OCI-LY1 (cell line): Measurements from ENCODE around the gene SBDS.
"Not testable (repeated sequence)": the region's sequence is repeated elsewhere in the genome, so short reads cannot be mapped to it uniquely, and the experiment has no call there.

Experiments used
- CTCF ChIP-seq: fragments of 200-600 bp; sonication (generic), shearing (Covaris generic); IDR thresholded peaks from 2 replicates; pipeline ENCODE4 v1.5.1; 2017; ENCODE audit warnings: mild to moderate bottlenecking, antibody characterized with exemption, low read length, moderate library complexity, mixed read lengths
- EZH2 ChIP-seq: fragments of 200-600 bp; sonication (generic), shearing (Covaris generic); IDR thresholded peaks from 2 replicates; pipeline ENCODE4 v1.8.0; 2017; ENCODE audit warnings: borderline replicate concordance, mixed run types, mild to moderate bottlenecking, antibody characterized with exemption, low read length, moderate library complexity, mixed read lengths

GRCh38 chr7:67042781-67043558, 47.6 kb upstream of the SBDS start:
- not testable (repeated sequence) for TF ChIP-seq CTCF, EZH2
